Mucosa of descending colon (tissue), 3 donors: Measurements from ENCODE around the gene NTNG1. TPM values are rescaled to one million over a fixed set of nuclear protein-coding genes. Genes with fewer than 3 reads are reported as not detected.

Source experiments
- ATAC-seq: fragments of 200-7000 bp; cut with Tn5 transposase; one replicate; pipeline ENCODE4 v1.9.1; 2020; ENCODE audit warnings: mild to moderate bottlenecking, moderate library complexity
- DNase-seq, 3 donors: peaks; one replicate each; pipeline ENCODE4 v3.0.0-alpha.2; 2020
- H3K36me3 ChIP-seq: fragments of 200-600 bp; one replicate; pipeline ENCODE4 v1.8.0; 2021; ENCODE audit warnings: low read depth, mild to moderate bottlenecking
- H3K4me1 ChIP-seq: fragments of 200-600 bp; one replicate; pipeline ENCODE4 v1.8.0; 2021; ENCODE audit warnings: low read depth, mild to moderate bottlenecking
- H3K4me3 ChIP-seq: fragments of 200-600 bp; one replicate; pipeline ENCODE4 v1.8.0; 2021; ENCODE audit warnings: mild to moderate bottlenecking
- H3K9me3 ChIP-seq: fragments of 200-600 bp; one replicate; pipeline ENCODE4 v1.8.0; 2021; ENCODE audit warnings: mild to moderate bottlenecking
- intact Hi-C, 2 donors: fragments of 100-400 bp; cut with DNase I in 1 of 2; cut with micrococcal nuclease in 1 of 2; formaldehyde crosslinking; loops; one replicate each; pipeline versions ENCODE4 v1.11.0 to v1.11.1; 2022; cut with DNase I, micrococcal nuclease
- total RNA-seq, 3 donors: library from RNA; stranded (reverse); fragmentation: NEBNext Ultra II Directional in 2 of 3; extraction: Animal tissue kit (Norgen Biotek cat#: 25700) in 2 of 3; gene quantifications; one replicate each; pipeline versions ENCODE4 v1.2.1 to v1.2.4, GENCODE V29; 2021 to 2023
- TF ChIP-seq, protein P1 (sequence below): fragments of 200-600 bp; IDR thresholded peaks from one replicate; pipeline ENCODE4 v1.8.0; 2022; ENCODE audit warnings: antibody characterized with exemption, mild to moderate bottlenecking
- donor health status: DM: no; HTN: no; CAD: no; lungs with moderate emphysema.
- donor health status: DM: no; HTN: no; CAD: no.
- donor health status: DM: no; HTN: yes; CAD: no.

The NTNG1 gene
- total RNA-seq, 3 donors from 2014 or later, result 0.23 to 2.5 (median 1.3) TPM

DNA sequence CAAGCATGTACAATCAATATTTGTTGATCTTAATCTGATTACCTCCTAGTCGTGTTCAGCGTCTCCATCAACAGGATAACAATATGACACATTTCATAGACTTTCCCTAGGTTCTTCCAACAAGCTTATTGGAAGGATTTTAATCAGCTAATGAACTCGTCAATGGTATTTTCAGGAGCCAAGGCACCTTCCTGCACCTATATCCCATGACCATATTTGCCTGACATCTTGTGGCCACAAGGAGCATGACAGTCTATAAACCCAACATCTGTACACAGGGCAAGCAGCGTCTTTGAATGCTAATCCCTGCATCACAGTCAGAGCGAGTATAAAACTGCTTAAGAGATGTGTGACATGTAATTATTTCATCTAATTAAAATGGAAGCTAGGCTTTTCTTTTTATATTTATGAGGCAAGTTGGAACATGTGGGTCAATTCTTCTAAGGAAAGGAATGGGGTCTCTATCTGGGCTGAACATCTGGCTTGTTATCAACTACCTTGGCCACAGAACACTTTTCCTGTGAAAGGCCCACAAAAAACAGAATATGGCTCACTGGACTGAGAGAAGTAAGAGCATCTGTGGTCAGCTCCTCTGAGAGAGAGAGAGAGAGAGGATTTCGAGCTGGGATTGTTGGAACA is 388.8 kb downstream of the NTNG1 start:
- peak; percentile 84 for ATAC-seq
- peak in 1 of 3 donors; percentile 50 for DNase-seq
- intact Hi-C loops, result loop anchor here in 1 of 2 donors (10.0 kb wide), 2 partner anchors 65 to 215 kb away; no protein-coding TSS in a partner anchor
- TF ChIP-seq, protein P1, sequence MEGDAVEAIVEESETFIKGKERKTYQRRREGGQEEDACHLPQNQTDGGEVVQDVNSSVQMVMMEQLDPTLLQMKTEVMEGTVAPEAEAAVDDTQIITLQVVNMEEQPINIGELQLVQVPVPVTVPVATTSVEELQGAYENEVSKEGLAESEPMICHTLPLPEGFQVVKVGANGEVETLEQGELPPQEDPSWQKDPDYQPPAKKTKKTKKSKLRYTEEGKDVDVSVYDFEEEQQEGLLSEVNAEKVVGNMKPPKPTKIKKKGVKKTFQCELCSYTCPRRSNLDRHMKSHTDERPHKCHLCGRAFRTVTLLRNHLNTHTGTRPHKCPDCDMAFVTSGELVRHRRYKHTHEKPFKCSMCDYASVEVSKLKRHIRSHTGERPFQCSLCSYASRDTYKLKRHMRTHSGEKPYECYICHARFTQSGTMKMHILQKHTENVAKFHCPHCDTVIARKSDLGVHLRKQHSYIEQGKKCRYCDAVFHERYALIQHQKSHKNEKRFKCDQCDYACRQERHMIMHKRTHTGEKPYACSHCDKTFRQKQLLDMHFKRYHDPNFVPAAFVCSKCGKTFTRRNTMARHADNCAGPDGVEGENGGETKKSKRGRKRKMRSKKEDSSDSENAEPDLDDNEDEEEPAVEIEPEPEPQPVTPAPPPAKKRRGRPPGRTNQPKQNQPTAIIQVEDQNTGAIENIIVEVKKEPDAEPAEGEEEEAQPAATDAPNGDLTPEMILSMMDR, result no peak
- peaks cover 3% of the 10 kb centered on the region for H3K4me1 ChIP-seq
- no peak overlapping the region for H3K4me3 ChIP-seq
- H3K9me3 ChIP-seq, result no peaks in the 10 kb centered on the region
- no peaks in the 10 kb centered on the region for H3K36me3 ChIP-seq

DNA sequence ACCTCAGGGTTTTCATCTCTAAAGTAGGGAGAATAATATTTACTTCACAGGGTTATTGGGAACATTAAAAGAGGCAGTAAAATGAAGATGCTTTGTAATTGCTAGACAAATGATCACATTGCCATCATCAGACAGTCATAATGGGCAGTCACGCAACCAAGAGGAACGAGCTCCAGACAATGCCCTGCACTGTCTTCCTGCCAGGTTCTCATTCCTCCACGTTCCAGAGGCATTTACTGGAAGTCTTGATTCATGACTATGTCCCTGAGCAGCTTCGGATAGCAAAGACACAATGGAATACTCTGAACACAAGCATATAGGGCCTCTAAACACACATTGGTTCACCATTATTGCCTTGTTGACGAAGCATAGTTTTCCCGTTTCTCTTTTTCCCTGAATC is 389.7 kb downstream of the NTNG1 start:
- no peak for ATAC-seq
- intact Hi-C loops, result loop anchor here in 1 of 2 donors (10.0 kb wide), 2 partner anchors 64 to 214 kb away; no protein-coding TSS in a partner anchor
- no peak for DNase-seq
- H3K9me3 ChIP-seq, result no peaks in the 10 kb centered on the region
- H3K4me1 ChIP-seq, result peaks cover 10% of the 10 kb centered on the region
- H3K4me3 ChIP-seq, result no peak overlapping the region
- TF ChIP-seq, protein P1, result no peak
- H3K36me3 ChIP-seq, result no peaks in the 10 kb centered on the region

DNA sequence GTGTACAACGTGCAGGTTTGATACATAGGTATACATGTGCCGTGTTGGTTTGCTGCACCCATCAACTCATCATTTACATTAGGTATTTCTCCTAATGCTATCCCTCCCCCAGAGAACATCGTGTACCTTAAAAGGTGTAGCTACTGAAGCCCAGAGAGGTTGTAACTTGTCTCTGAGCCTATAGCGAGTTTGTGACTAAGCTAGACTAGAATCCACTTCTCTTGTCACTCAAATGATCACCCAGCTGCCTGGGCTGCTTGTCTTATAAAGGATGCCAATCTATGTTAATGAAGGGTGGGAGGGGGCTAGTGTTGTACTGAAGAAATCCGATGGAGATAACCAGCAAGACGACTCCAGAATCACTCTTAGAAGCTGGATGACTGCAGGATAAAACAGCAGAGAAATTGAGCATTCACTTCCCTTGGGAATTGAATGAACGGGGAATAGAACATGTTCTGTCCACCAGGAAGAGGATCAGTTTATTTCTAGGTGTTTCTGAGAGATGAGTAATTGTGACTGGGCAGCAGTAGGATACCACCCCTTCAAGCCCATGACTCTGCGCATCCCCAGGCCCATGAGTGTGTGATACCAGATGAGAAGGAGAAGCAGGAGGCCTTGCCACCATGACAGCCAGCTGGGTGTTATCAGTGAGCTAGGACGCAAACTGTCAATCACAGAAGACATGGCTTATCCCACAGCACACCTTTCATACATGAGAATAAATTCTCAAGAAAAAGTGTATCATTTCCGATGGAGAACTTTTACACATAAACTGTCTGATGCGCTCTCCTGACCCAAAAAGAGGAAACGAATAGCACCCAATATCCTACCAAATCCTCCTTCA is 390.4 kb downstream of the NTNG1 start:
- Histone ChIP-seq H3K36me3 (no peaks in the 10 kb centered on the region), H3K4me3 (no peak overlapping the region), H3K9me3 (no peaks in the 10 kb centered on the region), H3K4me1 (peaks cover 18% of the 10 kb centered on the region)
- DNase-seq (no peak), ATAC-seq (no peak)
- TF ChIP-seq, protein P1, result no peak
- intact Hi-C loops, result loop anchor here in 1 of 2 donors (10.0 kb wide), 2 partner anchors 64 to 214 kb away; no protein-coding TSS in a partner anchor

DNA sequence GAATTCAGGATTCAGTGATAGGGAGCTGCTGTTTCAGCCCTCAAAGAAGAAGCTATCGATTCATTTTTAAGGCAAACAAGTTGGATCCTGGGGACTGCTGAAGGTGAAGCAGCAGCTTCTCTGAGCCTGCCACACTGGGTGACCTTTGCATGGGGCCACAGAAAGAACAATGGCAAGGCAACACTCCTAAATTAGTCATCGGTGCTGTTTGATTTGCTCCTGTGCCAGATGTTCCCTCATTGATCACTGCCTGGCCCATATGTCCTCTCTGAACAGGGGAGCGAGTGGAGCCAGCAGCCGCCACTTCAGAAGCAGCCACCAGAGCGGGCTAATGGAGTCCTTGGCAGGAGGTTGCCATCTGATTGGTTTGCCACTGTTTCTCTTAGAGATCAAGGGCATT is 391.5 kb downstream of the NTNG1 start:
- no peak overlapping the region for H3K4me3 ChIP-seq
- H3K9me3 ChIP-seq, result no peaks in the 10 kb centered on the region
- ATAC-seq (peak; percentile 16), DNase-seq (no peak)
- TF ChIP-seq, protein P1, result no peak
- intact Hi-C loops, result loop anchor here in 1 of 2 donors (10.0 kb wide), 2 partner anchors 62 to 212 kb away; no protein-coding TSS in a partner anchor
- H3K36me3 ChIP-seq, result no peaks in the 10 kb centered on the region
- H3K4me1 ChIP-seq, result peaks cover 23% of the 10 kb centered on the region

Other genes with a start within 250 kb of the NTNG1 start
- gene PRMT6, start 84.4 kb upstream of the NTNG1 start, total RNA-seq, result 10 to 100 TPM in 2 of 3 donors, 1 to 10 TPM in 1; 9.5 to 13.7 (median 12.1) TPM